NCI-H82 treated with DMSO at 0.1 percent for 48 hours (cell line): ENCODE results near the gene HYDIN.
"Not testable (repeated sequence)": the region's sequence is repeated elsewhere in the genome, so short reads cannot be mapped to it uniquely, and the experiment has no call there.

Experiments
- DNase-seq: peaks from one replicate; lab custom pipeline; 2025; ENCODE audit not compliant: unreplicated experiment; lab: John Stamatoyannopoulos, UW

HYDIN gene

GRCh38 chr16:71226229-71227141, 4.0 kb downstream of the HYDIN start:
- DNase-seq, result no peak

GRCh38 chr16:71225145-71225544, 5.4 kb downstream of the HYDIN start:
- DNase-seq, result no peak

- no peak for DNase-seq
These were observed 12.1 kb downstream of the HYDIN start for GRCh38 chr16:71218306-71218963.

- DNase-seq, result no peak
These were observed 13.0 kb downstream of the HYDIN start for GRCh38 chr16:71217506-71217905.

GRCh38 chr16:71216714-71217113, 13.8 kb downstream of the HYDIN start:
- DNase-seq, result no peak

- DNase-seq, result no peak
These were observed 15.7 kb downstream of the HYDIN start for GRCh38 chr16:71214746-71215381.

GRCh38 chr16:71205482-71206131, 24.9 kb downstream of the HYDIN start:
- no peak for DNase-seq

- DNase-seq, result no peak
These were observed 26.9 kb downstream of the HYDIN start for GRCh38 chr16:71203631-71204030.

- DNase-seq, result no peak
These were observed 29.0 kb downstream of the HYDIN start for GRCh38 chr16:71201556-71201955.

GRCh38 chr16:71201054-71201453, 29.5 kb downstream of the HYDIN start:
- DNase-seq, result no peak

- DNase-seq, result no peak
These were observed 32.1 kb downstream of the HYDIN start for GRCh38 chr16:71198408-71198807.

GRCh38 chr16:71192387-71192786, 38.1 kb downstream of the HYDIN start:
- DNase-seq, result no peak

GRCh38 chr16:71188956-71189712, 41.4 kb downstream of the HYDIN start:
- DNase-seq, result no peak

GRCh38 chr16:71185347-71185746, 45.2 kb downstream of the HYDIN start:
- DNase-seq, result no peak

GRCh38 chr16:71179569-71179968, 51.0 kb downstream of the HYDIN start:
- no peak for DNase-seq

GRCh38 chr16:71172481-71173207, 57.9 kb downstream of the HYDIN start:
- DNase-seq, result no peak

GRCh38 chr16:71161007-71161406, 69.5 kb downstream of the HYDIN start:
- not testable (repeated sequence) for DNase-seq

- not testable (repeated sequence) for DNase-seq
These were observed 73.2 kb downstream of the HYDIN start for GRCh38 chr16:71157278-71157677.

GRCh38 chr16:71153329-71153728, 77.2 kb downstream of the HYDIN start:
- not testable (repeated sequence) for DNase-seq

- not testable (repeated sequence) for DNase-seq
These were observed 78.9 kb downstream of the HYDIN start for GRCh38 chr16:71151654-71152053.
